T-helper 1 cell treated with Interleukin-12 subunit alpha and Interleukin-12 subunit beta and Interleukin-4 antibody, amounts not matched to agents 30 ng/mL and 1 ng/mL, for 36 hours (primary cell): ENCODE results near the gene PAF1. TPM values are rescaled to one million over a fixed set of nuclear protein-coding genes. Genes with fewer than 3 reads are reported as not detected.

Source experiments
- total RNA-seq: library from RNA; stranded (reverse); gene quantifications from 2 replicates; pipeline ENCODE4 v1.2.3, GENCODE V29; 2022

Gene PAF1
- total RNA-seq, 1 donor from 2014 or later = 42.7 TPM

Other genes with a start within 250 kb of the PAF1 start
- gene NCCRP1, start 194.1 kb downstream of the PAF1 start, total RNA-seq = not detected in 2 replicates
- not detected in 2 replicates for gene SYCN, start 186.8 kb downstream of the PAF1 start, total RNA-seq
- gene IFNL3, start 146.1 kb downstream of the PAF1 start, total RNA-seq = not detected in 2 replicates
- not detected in 2 replicates for gene IFNL4, start 142.2 kb downstream of the PAF1 start, total RNA-seq
- not detected in 2 replicates for gene IFNL2, start 122.7 kb downstream of the PAF1 start, total RNA-seq
- not detected in 2 replicates for gene IFNL1, start 94.7 kb downstream of the PAF1 start, total RNA-seq
- gene LRFN1, start 70.2 kb downstream of the PAF1 start, total RNA-seq = 2.8 and 3.6 TPM in 2 replicates
- gene GMFG, start 55.1 kb downstream of the PAF1 start, total RNA-seq = 508 and 516 TPM in 2 replicates
- 55.5 and 56.0 TPM in 2 replicates for gene SAMD4B, start 48.7 kb downstream of the PAF1 start, total RNA-seq
- 41.5 and 46.8 TPM in 2 replicates for gene MED29, start 272 bp upstream of the PAF1 start, total RNA-seq
- 74.5 and 80.1 TPM in 2 replicates for gene ZFP36, start 15.7 kb upstream of the PAF1 start, total RNA-seq
- 66.5 and 70.5 TPM in 2 replicates for gene PLEKHG2, start 21.6 kb upstream of the PAF1 start, total RNA-seq
- gene RPS16, start 44.8 kb upstream of the PAF1 start, total RNA-seq = 1,962 and 2,021 TPM in 2 replicates
- 172 and 181 TPM in 2 replicates for gene SUPT5H, start 54.5 kb upstream of the PAF1 start, total RNA-seq
- gene TIMM50, start 89.7 kb upstream of the PAF1 start, total RNA-seq = 67.6 and 68.0 TPM in 2 replicates
- 0.27 and 0.51 TPM in 2 replicates for gene DLL3, start 107.8 kb upstream of the PAF1 start, total RNA-seq
- not detected in 2 replicates for gene SELENOV, start 124.0 kb upstream of the PAF1 start, total RNA-seq
- gene EID2B, start 141.7 kb upstream of the PAF1 start, total RNA-seq = 2.6 and 3.6 TPM in 2 replicates
- gene EID2, start 149.1 kb upstream of the PAF1 start, total RNA-seq = 15.3 and 18.2 TPM in 2 replicates
- gene LGALS13, start 211.4 kb upstream of the PAF1 start, total RNA-seq = not detected in 2 replicates